Measurements from ENCODE around the gene ARHGEF38. TPM values are rescaled to one million over a fixed set of nuclear protein-coding genes. Genes with fewer than 3 reads are reported as not detected.

ARHGEF38 gene
- total and polyA plus RNA-seq, 4 donors: 0.03 to 0.92 (median 0.37) TPM

DNA sequence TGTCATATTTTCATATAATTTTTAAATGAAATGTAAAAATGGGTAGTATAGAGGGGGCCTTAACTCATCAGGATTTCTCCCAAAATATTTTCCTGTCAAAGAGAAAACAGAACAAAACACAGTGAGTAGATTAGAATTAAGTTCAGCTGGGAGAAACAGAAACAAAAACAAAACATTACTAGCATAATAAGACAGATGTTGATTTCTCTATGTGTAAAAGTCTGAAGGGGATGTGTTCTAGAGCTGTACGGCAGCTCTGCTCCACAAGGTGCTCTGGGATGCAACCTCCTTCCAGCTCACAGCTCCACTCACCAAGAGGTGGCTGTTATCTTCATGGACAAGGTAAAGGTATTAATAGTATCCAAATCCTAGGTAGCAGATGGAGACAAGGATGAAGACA, 72.8 kb downstream of the ARHGEF38 start:
- Histone ChIP-seq H3K36me3 (ENCODE audit: control insufficient read depth in 4 of 4, insufficient read depth in 3 of 4, low read depth in 1 of 4, low read length in 3 of 4) (no peaks in the 10 kb centered on the region), H3K4me3 (ENCODE audit: low read depth in 1 of 3, low read length in 3 of 3) (no peak overlapping the region), H3K27ac (ENCODE audit: low read depth in 1 of 2, low read length in 2 of 2) (no peak overlapping the region), H3K9me3 (ENCODE audit: control insufficient read depth in 4 of 4, low read length in 3 of 4) (no peaks in the 10 kb centered on the region), H3K9ac (ENCODE audit: low read depth in 1 of 2, low read length in 2 of 2) (no peak overlapping the region), H3K4me1 (ENCODE audit: control insufficient read depth in 4 of 4, insufficient read depth in 4 of 4, low read length in 3 of 4) (peaks cover 3 to 7% (median 6%) of the 10 kb centered on the region in 4 donors), H3K27me3 (ENCODE audit: control insufficient read depth in 4 of 4, insufficient read depth in 4 of 4, low read length in 3 of 4) (no peaks in the 10 kb centered on the region)
- WGBS: 89% methylated on average over 1 of the region's 1 CpG
- TF ChIP-seq RXRA (IDR thresholded peaks at IDR 0.05) (no peak), HNF4A (conservative IDR thresholded peaks at IDR 0.05) (no peak), NR2F2 (IDR thresholded peaks at IDR 0.05) (no peak), FOXA1 (IDR thresholded peaks at IDR 0.05) (no peak), FOXA2 (IDR thresholded peaks at IDR 0.05) (no peak), YY1 (IDR thresholded peaks at IDR 0.05) (no peak), HNF4G (IDR thresholded peaks at IDR 0.05) (no peak), RAD21 (IDR thresholded peaks at IDR 0.05) (no peak), EGR1 (IDR thresholded peaks at IDR 0.05; ENCODE audit: low read depth in 2 of 2) (no peak), JUND (IDR thresholded peaks at IDR 0.05) (no peak), TAF1 (conservative IDR thresholded peaks at IDR 0.05) (no peak), GABPA (IDR thresholded peaks at IDR 0.05 in 1 of 2, conservative IDR thresholded peaks at IDR 0.05 in 1 of 2) (no peak)
- TF ChIP-seq, protein P1, sequence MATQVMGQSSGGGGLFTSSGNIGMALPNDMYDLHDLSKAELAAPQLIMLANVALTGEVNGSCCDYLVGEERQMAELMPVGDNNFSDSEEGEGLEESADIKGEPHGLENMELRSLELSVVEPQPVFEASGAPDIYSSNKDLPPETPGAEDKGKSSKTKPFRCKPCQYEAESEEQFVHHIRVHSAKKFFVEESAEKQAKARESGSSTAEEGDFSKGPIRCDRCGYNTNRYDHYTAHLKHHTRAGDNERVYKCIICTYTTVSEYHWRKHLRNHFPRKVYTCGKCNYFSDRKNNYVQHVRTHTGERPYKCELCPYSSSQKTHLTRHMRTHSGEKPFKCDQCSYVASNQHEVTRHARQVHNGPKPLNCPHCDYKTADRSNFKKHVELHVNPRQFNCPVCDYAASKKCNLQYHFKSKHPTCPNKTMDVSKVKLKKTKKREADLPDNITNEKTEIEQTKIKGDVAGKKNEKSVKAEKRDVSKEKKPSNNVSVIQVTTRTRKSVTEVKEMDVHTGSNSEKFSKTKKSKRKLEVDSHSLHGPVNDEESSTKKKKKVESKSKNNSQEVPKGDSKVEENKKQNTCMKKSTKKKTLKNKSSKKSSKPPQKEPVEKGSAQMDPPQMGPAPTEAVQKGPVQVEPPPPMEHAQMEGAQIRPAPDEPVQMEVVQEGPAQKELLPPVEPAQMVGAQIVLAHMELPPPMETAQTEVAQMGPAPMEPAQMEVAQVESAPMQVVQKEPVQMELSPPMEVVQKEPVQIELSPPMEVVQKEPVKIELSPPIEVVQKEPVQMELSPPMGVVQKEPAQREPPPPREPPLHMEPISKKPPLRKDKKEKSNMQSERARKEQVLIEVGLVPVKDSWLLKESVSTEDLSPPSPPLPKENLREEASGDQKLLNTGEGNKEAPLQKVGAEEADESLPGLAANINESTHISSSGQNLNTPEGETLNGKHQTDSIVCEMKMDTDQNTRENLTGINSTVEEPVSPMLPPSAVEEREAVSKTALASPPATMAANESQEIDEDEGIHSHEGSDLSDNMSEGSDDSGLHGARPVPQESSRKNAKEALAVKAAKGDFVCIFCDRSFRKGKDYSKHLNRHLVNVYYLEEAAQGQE (IDR thresholded peaks at IDR 0.05): no peak
- TF ChIP-seq, protein P2, sequence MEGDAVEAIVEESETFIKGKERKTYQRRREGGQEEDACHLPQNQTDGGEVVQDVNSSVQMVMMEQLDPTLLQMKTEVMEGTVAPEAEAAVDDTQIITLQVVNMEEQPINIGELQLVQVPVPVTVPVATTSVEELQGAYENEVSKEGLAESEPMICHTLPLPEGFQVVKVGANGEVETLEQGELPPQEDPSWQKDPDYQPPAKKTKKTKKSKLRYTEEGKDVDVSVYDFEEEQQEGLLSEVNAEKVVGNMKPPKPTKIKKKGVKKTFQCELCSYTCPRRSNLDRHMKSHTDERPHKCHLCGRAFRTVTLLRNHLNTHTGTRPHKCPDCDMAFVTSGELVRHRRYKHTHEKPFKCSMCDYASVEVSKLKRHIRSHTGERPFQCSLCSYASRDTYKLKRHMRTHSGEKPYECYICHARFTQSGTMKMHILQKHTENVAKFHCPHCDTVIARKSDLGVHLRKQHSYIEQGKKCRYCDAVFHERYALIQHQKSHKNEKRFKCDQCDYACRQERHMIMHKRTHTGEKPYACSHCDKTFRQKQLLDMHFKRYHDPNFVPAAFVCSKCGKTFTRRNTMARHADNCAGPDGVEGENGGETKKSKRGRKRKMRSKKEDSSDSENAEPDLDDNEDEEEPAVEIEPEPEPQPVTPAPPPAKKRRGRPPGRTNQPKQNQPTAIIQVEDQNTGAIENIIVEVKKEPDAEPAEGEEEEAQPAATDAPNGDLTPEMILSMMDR (IDR thresholded peaks at IDR 0.05; ENCODE audit: low read depth, low read length, missing input control): no peak
- TF ChIP-seq, protein P3, sequence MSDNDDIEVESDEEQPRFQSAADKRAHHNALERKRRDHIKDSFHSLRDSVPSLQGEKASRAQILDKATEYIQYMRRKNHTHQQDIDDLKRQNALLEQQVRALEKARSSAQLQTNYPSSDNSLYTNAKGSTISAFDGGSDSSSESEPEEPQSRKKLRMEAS (IDR thresholded peaks at IDR 0.05): no peak
- TF ChIP-seq, protein P4, sequence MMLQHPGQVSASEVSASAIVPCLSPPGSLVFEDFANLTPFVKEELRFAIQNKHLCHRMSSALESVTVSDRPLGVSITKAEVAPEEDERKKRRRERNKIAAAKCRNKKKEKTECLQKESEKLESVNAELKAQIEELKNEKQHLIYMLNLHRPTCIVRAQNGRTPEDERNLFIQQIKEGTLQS (IDR thresholded peaks at IDR 0.05): no peak
- TF ChIP-seq, protein P5, sequence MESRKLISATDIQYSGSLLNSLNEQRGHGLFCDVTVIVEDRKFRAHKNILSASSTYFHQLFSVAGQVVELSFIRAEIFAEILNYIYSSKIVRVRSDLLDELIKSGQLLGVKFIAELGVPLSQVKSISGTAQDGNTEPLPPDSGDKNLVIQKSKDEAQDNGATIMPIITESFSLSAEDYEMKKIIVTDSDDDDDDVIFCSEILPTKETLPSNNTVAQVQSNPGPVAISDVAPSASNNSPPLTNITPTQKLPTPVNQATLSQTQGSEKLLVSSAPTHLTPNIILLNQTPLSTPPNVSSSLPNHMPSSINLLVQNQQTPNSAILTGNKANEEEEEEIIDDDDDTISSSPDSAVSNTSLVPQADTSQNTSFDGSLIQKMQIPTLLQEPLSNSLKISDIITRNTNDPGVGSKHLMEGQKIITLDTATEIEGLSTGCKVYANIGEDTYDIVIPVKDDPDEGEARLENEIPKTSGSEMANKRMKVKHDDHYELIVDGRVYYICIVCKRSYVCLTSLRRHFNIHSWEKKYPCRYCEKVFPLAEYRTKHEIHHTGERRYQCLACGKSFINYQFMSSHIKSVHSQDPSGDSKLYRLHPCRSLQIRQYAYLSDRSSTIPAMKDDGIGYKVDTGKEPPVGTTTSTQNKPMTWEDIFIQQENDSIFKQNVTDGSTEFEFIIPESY (IDR thresholded peaks at IDR 0.05): no peak
- DNase-seq (ENCODE audit: low spot score): no peak

All from liver (tissue), 9 donors.